Endometrium (tissue), 2 donors: ENCODE measurements around the gene KRTAP21-2.

Source experiments
- FAIRE-seq: peaks from 2 replicates; lab custom pipeline; 2012; peaks lifted over from hg19 to GRCh38; lab: Jason Lieb, UNC
- donor health status: control.
- donor health status: control.

KRTAP21-2 gene

GRCh38 chr21:30747159-30747558 is at the start of gene KRTAP21-2:
KRTAP21-2 (minus strand) TSS chr21:30747259; CDS start chr21:30747202, 57 bp downstream.
- no peak for FAIRE-seq

- FAIRE-seq: no peak
Observed at GRCh38 chr21:30793581-30794314, 46.7 kb upstream of the KRTAP21-2 start.

- no peak for FAIRE-seq
Observed at GRCh38 chr21:30779249-30779648, 32.2 kb upstream of the KRTAP21-2 start.

- FAIRE-seq: peak; percentile 70
Observed at GRCh38 chr21:30769724-30770431, 22.8 kb upstream of the KRTAP21-2 start.

- no peak for FAIRE-seq
Observed at GRCh38 chr21:30760776-30761175, 13.7 kb upstream of the KRTAP21-2 start.

GRCh38 chr21:30758306-30758705 is 11.2 kb upstream of the KRTAP21-2 start:
- FAIRE-seq: peak; percentile 91

- FAIRE-seq: peak; percentile 31
Observed at GRCh38 chr21:30755328-30755727, 8.3 kb upstream of the KRTAP21-2 start, which contains the start of gene KRTAP21-1. KRTAP21-1 (minus strand) TSS chr21:30755428; CDS start chr21:30755378, 50 bp downstream.

- no peak for FAIRE-seq
Observed at GRCh38 chr21:30740462-30740861, 6.6 kb downstream of the KRTAP21-2 start.

- FAIRE-seq: peak; percentile 23
Observed at GRCh38 chr21:30733026-30733425, 14.0 kb downstream of the KRTAP21-2 start.

- FAIRE-seq: no peak
Observed at GRCh38 chr21:30726726-30727125, 20.3 kb downstream of the KRTAP21-2 start.

- no peak for FAIRE-seq
Observed at GRCh38 chr21:30719401-30719800, 27.7 kb downstream of the KRTAP21-2 start.

GRCh38 chr21:30718239-30718909 is 28.7 kb downstream of the KRTAP21-2 start, which contains the start of gene KRTAP21-3:
KRTAP21-3 (minus strand) TSS chr21:30718777; CDS start chr21:30718759, 18 bp downstream.
- FAIRE-seq: no peak

- no peak for FAIRE-seq
Observed at GRCh38 chr21:30717105-30717504, 30.0 kb downstream of the KRTAP21-2 start.

GRCh38 chr21:30714946-30715345 is 32.1 kb downstream of the KRTAP21-2 start:
- no peak for FAIRE-seq

GRCh38 chr21:30714456-30714855 is 32.6 kb downstream of the KRTAP21-2 start:
- FAIRE-seq: no peak

GRCh38 chr21:30713766-30714165 is 33.3 kb downstream of the KRTAP21-2 start:
- FAIRE-seq: no peak

- FAIRE-seq: no peak
Observed at GRCh38 chr21:30710499-30710898, 36.6 kb downstream of the KRTAP21-2 start.

- FAIRE-seq: no peak
Observed at GRCh38 chr21:30707409-30707808, 39.6 kb downstream of the KRTAP21-2 start.
